B cell (primary cell): Measurements from ENCODE around the gene MAPT. TPM values are rescaled to one million over a fixed set of nuclear protein-coding genes. Genes with fewer than 3 reads are reported as not detected.

Source experiments
- ATAC-seq: fragments of 200-7000 bp; cut with Tn5 transposase; one replicate; pipeline ENCODE4 v1.10.0; 2021; ENCODE audit warnings: low read depth, mild to moderate bottlenecking, moderate number of reproducible peaks, moderate library complexity
- CTCF ChIA-PET: fragments of 350-600 bp; sonication (Branson Sonifier 250); formaldehyde crosslinking; loops from one replicate; lab custom pipeline; 2021; ENCODE audit warnings: antibody characterized with exemption, inconsistent platforms; lab: Charles Lee
- POLR2A ChIA-PET: fragments of 350-600 bp; sonication (Branson Sonifier 250); formaldehyde crosslinking; loops from one replicate; lab custom pipeline; 2021; ENCODE audit warnings: antibody characterized with exemption; lab: Charles Lee
- DNase-seq: peaks from one replicate; pipeline ENCODE4 v3.0.0; 2013
- H2AFZ ChIP-seq: 2 replicates; pipeline ENCODE4 v1.6.1; 2012; ENCODE audit warnings: mild to moderate bottlenecking, low read depth, low read length; ENCODE audit not compliant: insufficient read depth, poor library complexity, severe bottlenecking
- H3K27ac ChIP-seq, 2 donors: 1 replicate in 1 of 2; 2 replicates in 1 of 2; pipeline ENCODE4 v1.5.1; 2012 to 2013; ENCODE audit warnings: low read length in 2 of 2, mild to moderate bottlenecking in 2 of 2, moderate library complexity in 1 of 2
- H3K27me3 ChIP-seq, 4 experiments: fragments of 200-600 bp in 1 of 4; sonication (generic) in 1 of 4; replicated peaks in 1 of 4; 1 replicate in 2 of 4; 2 replicates in 2 of 4; pipeline versions ENCODE4 v1.6.1 to v1.7.0; 2013 to 2016; ENCODE audit warnings: low read length in 3 of 4, mild to moderate bottlenecking in 2 of 4, mixed read lengths in 1 of 4, moderate library complexity in 1 of 4; ENCODE audit not compliant: insufficient read depth in 4 of 4, control insufficient read depth in 3 of 4; ENCODE audit errors: control extremely low read depth in 1 of 4
- H3K36me3 ChIP-seq, 2 experiments: replicated peaks in 1 of 2; 1 replicate in 1 of 2; 2 replicates in 1 of 2; pipeline versions ENCODE4 v1.6.1 to v1.7.1; 2013; ENCODE audit warnings: low read length in 1 of 2; ENCODE audit not compliant: insufficient read depth in 2 of 2, control insufficient read depth in 1 of 2; ENCODE audit errors: control extremely low read depth in 1 of 2, extremely low read depth in 1 of 2
- H3K4me1 ChIP-seq, 2 donors: fragments of 200-600 bp in 1 of 2; sonication (generic) in 1 of 2; 1 replicate in 1 of 2; 2 replicates in 1 of 2; pipeline versions ENCODE4 v1.5.1 to v1.6.1; 2013 to 2017; ENCODE audit warnings: low read length in 2 of 2; ENCODE audit not compliant: control insufficient read depth in 2 of 2, insufficient read depth in 2 of 2
- H3K4me2 ChIP-seq: replicated peaks from 2 replicates; pipeline ENCODE3; 2012; ENCODE audit warnings: mild to moderate bottlenecking, low read depth, low read length; ENCODE audit not compliant: poor library complexity, severe bottlenecking
- H3K4me3 ChIP-seq, 5 experiments: fragments of 200-600 bp in 1 of 5; sonication (generic) in 1 of 5; 1 replicate in 3 of 5; 2 replicates in 2 of 5; pipeline versions ENCODE4 v1.5.1 to v1.7.0; 2011 to 2016; ENCODE audit warnings: low read length in 4 of 5, mild to moderate bottlenecking in 4 of 5, low read depth in 2 of 5, control low read depth in 1 of 5, moderate library complexity in 1 of 5; ENCODE audit not compliant: insufficient read depth in 1 of 5; ENCODE audit errors: control extremely low read depth in 1 of 5, extremely low read depth in 1 of 5
- H3K79me2 ChIP-seq: fragments of 200-600 bp; sonication (generic); one replicate; pipeline ENCODE4 v1.6.0; 2016; ENCODE audit warnings: low read length; ENCODE audit not compliant: control insufficient read depth, insufficient read depth
- H3K9ac ChIP-seq: fragments of 200-600 bp; sonication (generic); 2 replicates; pipeline ENCODE4 v1.6.1; 2017; ENCODE audit warnings: mild to moderate bottlenecking, low read length, moderate library complexity
- H3K9me3 ChIP-seq, 3 donors: one replicate each; pipeline versions ENCODE4 v1.6.1 to v1.7.1; 2013; ENCODE audit warnings: low read length in 2 of 3; ENCODE audit not compliant: control insufficient read depth in 2 of 3, insufficient read depth in 1 of 3; ENCODE audit errors: control extremely low read depth in 1 of 3
- H4K20me1 ChIP-seq: 2 replicates; pipeline ENCODE4 v1.6.0; 2012; ENCODE audit warnings: mild to moderate bottlenecking, low read length; ENCODE audit not compliant: insufficient read depth, control insufficient read depth, poor library complexity, severe bottlenecking
- H3K27ac Mint-ChIP-seq: one replicate; pipeline ENCODE4 v1.8.0; 2021; ENCODE audit warnings: mixed read lengths
- H3K27me3 Mint-ChIP-seq: one replicate; pipeline ENCODE4 v1.8.0; 2021; ENCODE audit warnings: mixed read lengths
- H3K4me1 Mint-ChIP-seq: one replicate; pipeline ENCODE4 v1.8.0; 2021; ENCODE audit warnings: mixed read lengths
- H3K4me3 Mint-ChIP-seq: one replicate; pipeline ENCODE4 v1.8.0; 2021; ENCODE audit warnings: mixed read lengths
- H3K9me3 Mint-ChIP-seq: one replicate; pipeline ENCODE4 v1.8.0; 2022; ENCODE audit warnings: mixed read lengths; ENCODE audit not compliant: insufficient read depth
- CTCF ChIP-seq: fragments of 200-600 bp; IDR thresholded peaks from one replicate; pipeline ENCODE4 v1.8.0; 2022; ENCODE audit warnings: antibody characterized with exemption, mild to moderate bottlenecking
- EZH2 ChIP-seq: IDR thresholded peaks from 2 replicates; pipeline ENCODE4 v1.6.1; 2012; ENCODE audit warnings: borderline replicate concordance, low read depth, mild to moderate bottlenecking, moderate library complexity, low read length; ENCODE audit not compliant: insufficient read depth, poor library complexity, severe bottlenecking
- WGBS: methylation state at CpG from one replicate; pipeline ENCODE4 v1.1.5; 2013; ENCODE audit warnings: missing lambda C conversion rate; ENCODE audit not compliant: insufficient coverage; 5-methylcytosine and 5-hydroxymethylcytosine counted together
- intact Hi-C: fragments of 100-400 bp; cut with micrococcal nuclease; formaldehyde crosslinking; loops from one replicate; pipeline ENCODE4 v1.10.0; 2022
- polyA plus RNA-seq: library from polyadenylated mRNA; depleted of rRNA; stranded (reverse); fragments of >200 nt; gene quantifications from 2 replicates; pipeline ENCODE4 v1.2.3, GENCODE V29; 2012
- total RNA-seq, 2 donors: library from RNA; stranded (reverse); fragments of 120-200 nt in 1 of 2; gene quantifications; 1 replicate in 1 of 2; 2 replicates in 1 of 2; pipeline versions ENCODE4 v1.2.3 to v1.2.4, GENCODE V29; 2013 to 2022

The MAPT gene
- total and polyA plus RNA-seq, 2 donors (not counting 1 experiment from before 2014, with no cell fraction given), result 0.13 to 0.20 TPM

- no peak overlapping the region for H2AFZ ChIP-seq
- no CpG with 5 or more reads among the region's 3 CpGs for WGBS
- ChIA-PET POLR2A (interaction anchor here (0.5 to 0.7 kb wide), 2 partner anchors 88 to 179 kb away, joined by 5 to 10 read pairs; no protein-coding TSS in a partner anchor), CTCF (interaction anchor here (1.0 to 1.9 kb wide), 2 partner anchors 12 to 22 kb away, joined by 6 to 7 read pairs; no protein-coding TSS in a partner anchor)
- no peak for TF ChIP-seq CTCF
- no peak for TF ChIP-seq EZH2
- peaks cover 0 to 5% (median 0%) of the 10 kb centered on the region in 3 donors for H3K9me3 ChIP-seq
- H3K4me2 ChIP-seq, result no peak overlapping the region
- no peaks in the 10 kb centered on the region for H3K9me3 Mint-ChIP-seq
- H3K27ac ChIP-seq, result no peak overlapping the region
- no peaks in the 10 kb centered on the region for H3K4me1 ChIP-seq
- no peak overlapping the region for H3K27ac Mint-ChIP-seq
- no peaks in the 10 kb centered on the region for H3K79me2 ChIP-seq
- no peak overlapping the region for H3K9ac ChIP-seq
- no peak for DNase-seq
- H4K20me1 ChIP-seq, result no peaks in the 10 kb centered on the region
- no peak overlapping the region for H3K4me3 ChIP-seq
- no peak overlapping the region for H3K4me3 Mint-ChIP-seq
- H3K27me3 ChIP-seq, result peaks cover 0 to 9% (median 1%) of the 10 kb centered on the region in 4 experiments
- no peaks in the 10 kb centered on the region for H3K36me3 ChIP-seq
- intact Hi-C loops, result no loop called here
- H3K27me3 Mint-ChIP-seq, result peaks cover 25% of the 10 kb centered on the region
- no peak for ATAC-seq
- H3K4me1 Mint-ChIP-seq, result peaks cover 1% of the 10 kb centered on the region
Observed at GRCh38 chr17:45874151-45874550, 20.2 kb upstream of the MAPT start.

GRCh38 chr17:45876539-45876938 lies 17.8 kb upstream of the MAPT start:
- no peak for TF ChIP-seq CTCF
- TF ChIP-seq EZH2, result no peak
- intact Hi-C loops, result no loop called here

More at GRCh38 chr17:45876539-45876938, 17.8 kb upstream of the MAPT start:
- no peak overlapping the region for H3K4me3 ChIP-seq
- Mint-ChIP-seq H3K27me3 (peaks cover 19% of the 10 kb centered on the region), H3K27ac (no peak overlapping the region), H3K4me3 (no peak overlapping the region), H3K4me1 (peaks cover 1% of the 10 kb centered on the region), H3K9me3 (no peaks in the 10 kb centered on the region)
- H3K36me3 ChIP-seq, result no peaks in the 10 kb centered on the region
- no peaks in the 10 kb centered on the region for H4K20me1 ChIP-seq
- H3K4me1 ChIP-seq, result no peaks in the 10 kb centered on the region
- WGBS, result 83% methylated on average over 2 of the region's 3 CpGs
- no peaks in the 10 kb centered on the region for H3K79me2 ChIP-seq
- H3K9ac ChIP-seq, result no peak overlapping the region
- H3K27ac ChIP-seq, result no peak overlapping the region
- peaks cover 0 to 9% (median 1%) of the 10 kb centered on the region in 4 experiments for H3K27me3 ChIP-seq
- ChIA-PET POLR2A (interaction anchor here (0.5 kb wide), 1 partner anchor 151 kb away, joined by 7 read pairs; no protein-coding TSS in a partner anchor), CTCF (no interaction called here)
- ATAC-seq (no peak), DNase-seq (no peak)
- H3K9me3 ChIP-seq, result peaks cover 0 to 5% (median 0%) of the 10 kb centered on the region in 3 donors
- H2AFZ ChIP-seq, result no peak overlapping the region
- no peak overlapping the region for H3K4me2 ChIP-seq
